RPMI7951 (cell line): Measurements from ENCODE around the gene PSMD11. TPM values are rescaled to one million over a fixed set of nuclear protein-coding genes. Genes with fewer than 3 reads are reported as not detected.
"Not testable (repeated sequence)": the region's sequence is repeated elsewhere in the genome, so short reads cannot be mapped to it uniquely, and the experiment has no call there.

ENCODE experiments used
- DNase-seq: peaks from one replicate; pipeline ENCODE4 v3.0.0-alpha.2; 2012; ENCODE audit warnings: low read depth
- total RNA-seq: library from RNA; depleted of rRNA; stranded (reverse); fragments of >200 nt; shearing (Covaris generic); gene quantifications from 2 replicates; pipeline ENCODE4 v1.2.3, GENCODE V29; 2014

PSMD11 gene
- total RNA-seq, 1 experiment from 2014 or later, result 77.9 TPM

GRCh38 chr17:32513579-32513978 lies 69.3 kb downstream of the PSMD11 start:
- no peak for DNase-seq

GRCh38 chr17:32514606-32515005 lies 70.3 kb downstream of the PSMD11 start:
- no peak for DNase-seq

DNA sequence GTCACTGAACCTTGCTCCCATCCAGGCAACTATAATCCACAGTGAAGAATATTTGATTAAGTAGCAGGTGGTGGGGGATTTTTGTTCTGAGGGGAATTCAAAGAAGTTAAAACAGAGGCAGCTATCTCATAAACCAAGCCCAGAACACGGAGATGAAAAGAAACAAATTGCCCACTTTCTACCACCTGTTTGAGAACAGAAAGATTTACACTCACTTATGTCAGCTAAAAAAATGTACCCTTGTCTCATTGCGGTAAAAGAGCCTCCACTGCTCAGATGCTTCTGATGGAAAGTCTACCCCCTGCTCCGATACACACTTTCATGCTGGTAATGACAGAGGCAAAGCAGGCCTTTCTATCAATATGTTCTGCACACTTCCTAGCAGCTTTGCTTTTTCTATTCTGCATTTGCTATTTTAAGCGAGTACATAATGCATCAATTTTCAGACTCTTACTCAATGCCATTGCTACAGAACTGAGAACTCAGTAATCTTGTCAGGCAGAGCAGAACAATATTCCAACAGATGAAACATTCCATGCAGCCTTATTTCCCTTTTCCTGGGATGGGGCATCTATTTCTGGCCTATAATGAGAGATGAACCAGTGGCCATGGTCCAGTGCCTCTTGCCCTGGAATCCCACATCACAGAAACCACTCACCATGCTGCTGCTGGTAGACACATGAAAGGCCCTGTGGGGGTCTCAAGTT lies 71.5 kb downstream of the PSMD11 start:
- DNase-seq, result no peak

- DNase-seq, result no peak
Observed at GRCh38 chr17:32516450-32516849, 72.1 kb downstream of the PSMD11 start.

- no peak for DNase-seq
Observed at GRCh38 chr17:32516940-32517701, 72.8 kb downstream of the PSMD11 start.

- DNase-seq, result no peak
Observed at GRCh38 chr17:32517982-32518381, 73.7 kb downstream of the PSMD11 start.

GRCh38 chr17:32518646-32519227 lies 74.4 kb downstream of the PSMD11 start:
- no peak for DNase-seq

DNA sequence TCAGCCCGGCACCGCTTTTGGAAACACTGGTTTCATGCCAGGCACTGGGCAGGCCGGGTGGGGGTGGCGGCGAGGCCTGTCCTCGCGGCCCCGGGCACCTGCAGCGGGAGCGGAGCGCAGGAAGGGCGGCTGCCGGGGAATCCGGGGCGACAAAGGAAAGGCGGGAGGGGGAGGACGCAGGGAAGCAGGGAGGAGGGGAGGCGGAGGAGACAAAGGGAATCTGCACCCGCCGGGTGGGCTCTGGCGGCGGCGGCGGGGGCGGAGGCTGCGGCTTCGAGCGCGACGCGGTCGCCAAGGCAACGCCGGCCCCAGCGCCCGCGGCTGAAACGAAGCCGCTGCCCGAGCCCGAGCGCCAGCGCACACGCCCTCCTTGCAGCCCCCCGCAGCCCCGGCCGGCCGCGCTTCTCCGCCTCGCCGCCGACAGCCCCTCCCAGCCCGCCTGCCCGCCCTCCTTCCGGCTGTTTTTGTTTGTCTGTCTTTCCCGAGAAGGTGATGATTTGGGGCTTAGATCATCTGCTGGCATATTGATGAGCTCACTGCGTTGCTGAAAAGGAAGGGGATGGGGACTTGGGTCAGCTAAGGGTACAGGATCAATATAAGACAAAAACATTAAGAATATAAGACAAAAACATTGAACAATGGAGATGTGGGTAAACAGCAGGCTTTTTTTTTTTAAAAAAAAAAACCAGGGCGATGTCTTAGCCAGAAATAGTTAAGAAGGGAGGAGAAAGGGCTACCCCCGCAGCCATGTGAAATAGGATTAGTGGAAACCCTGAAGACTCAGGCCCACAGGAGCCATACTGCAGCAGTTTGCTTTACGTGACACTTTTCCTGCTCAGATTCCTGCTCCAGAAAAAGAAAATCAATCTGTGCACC lies 75.2 kb downstream of the PSMD11 start:
- peak; percentile 56 for DNase-seq

- peak; percentile 66 for DNase-seq
Observed at GRCh38 chr17:32520104-32520701, 75.9 kb downstream of the PSMD11 start.

DNA sequence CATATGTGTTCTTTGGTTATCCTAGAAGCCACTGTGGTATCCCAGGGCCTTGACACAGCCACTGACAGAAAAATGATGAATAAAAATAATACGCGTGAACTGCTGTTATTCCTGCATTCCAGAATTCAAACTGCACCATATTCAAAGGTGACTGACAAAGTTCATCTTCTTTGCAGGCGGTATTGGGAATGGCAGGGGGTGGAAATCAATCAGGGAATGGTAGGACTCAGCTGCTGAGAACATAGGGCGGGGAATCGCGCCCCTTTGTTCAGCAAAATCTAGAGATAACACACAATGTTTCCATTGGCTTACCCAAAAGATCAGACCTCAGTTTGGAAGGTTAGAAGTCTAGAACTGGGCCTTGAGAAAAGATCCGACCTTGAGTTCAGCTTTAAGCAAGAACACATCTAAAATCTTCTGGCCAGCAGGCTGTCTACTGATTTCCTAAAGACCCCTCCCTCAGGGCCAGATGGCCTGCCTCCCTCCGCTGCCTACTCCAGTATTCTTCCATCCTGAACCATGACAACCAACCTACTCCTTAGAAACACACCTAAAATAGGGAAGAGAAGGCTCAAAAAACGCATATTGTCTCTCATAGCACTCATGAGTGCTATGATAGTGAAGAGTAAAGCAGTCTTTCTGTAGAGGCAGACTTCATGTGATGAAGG lies 76.6 kb downstream of the PSMD11 start:
- DNase-seq, result no peak

GRCh38 chr17:32523017-32523680 lies 78.8 kb downstream of the PSMD11 start:
- no peak for DNase-seq

- peak; percentile 31 for DNase-seq
Observed at GRCh38 chr17:32523827-32524552, 79.7 kb downstream of the PSMD11 start.

DNA sequence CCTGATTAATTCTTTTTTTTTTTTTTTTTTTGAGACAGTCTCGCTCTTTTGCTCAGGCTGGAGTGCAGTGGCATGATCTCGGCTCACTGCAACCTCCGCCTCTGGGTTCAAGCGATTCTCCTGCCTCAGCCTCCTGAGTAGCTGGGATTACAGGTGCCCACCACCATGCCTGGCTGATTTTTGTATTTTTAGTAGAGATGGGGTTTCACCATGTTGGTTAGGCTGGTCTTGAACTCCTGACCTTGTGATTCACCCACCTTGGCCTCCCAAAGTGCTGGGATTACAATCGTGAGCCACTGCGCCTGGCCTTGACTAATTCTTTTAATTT lies 80.2 kb downstream of the PSMD11 start:
- not testable (repeated sequence) for DNase-seq

DNA sequence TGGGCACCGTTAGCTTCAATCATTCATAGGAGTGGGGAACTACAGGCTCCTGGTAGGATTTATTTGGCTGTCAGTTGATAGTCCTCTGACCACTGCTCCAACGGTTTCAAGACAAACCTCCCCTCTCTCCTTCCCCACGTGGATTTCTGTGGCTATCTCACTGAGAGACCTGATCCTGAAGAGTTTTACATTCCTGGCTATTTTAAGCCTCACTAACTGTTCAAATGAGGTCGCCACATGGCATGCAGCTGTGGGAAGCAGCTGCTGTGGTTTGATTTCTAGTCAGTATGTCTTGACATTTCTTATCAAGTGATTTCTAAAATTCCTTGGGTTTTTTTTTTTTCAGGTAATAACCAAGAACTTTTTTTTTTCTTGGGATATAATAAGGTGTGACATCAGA lies 80.8 kb downstream of the PSMD11 start:
- peak; percentile 84 for DNase-seq

DNA sequence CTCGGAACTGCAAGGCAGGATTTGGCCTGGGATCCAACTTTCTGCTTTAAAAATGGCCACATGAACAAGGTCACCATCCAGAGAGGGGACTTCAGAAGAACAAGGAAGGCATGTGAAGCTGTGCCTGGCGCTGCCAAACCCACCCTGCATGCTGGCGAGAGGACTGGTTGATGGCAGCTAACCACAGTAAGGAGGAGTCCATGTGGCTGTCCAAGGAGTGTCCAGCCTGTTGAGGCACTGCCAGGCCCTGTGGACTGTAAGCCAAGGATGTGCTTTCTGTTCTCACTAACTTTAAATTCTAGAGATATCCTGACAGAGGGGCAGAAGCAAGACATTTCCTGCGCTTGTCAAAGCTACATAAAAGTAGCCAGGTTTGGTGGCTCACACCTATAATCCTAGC lies 82.8 kb downstream of the PSMD11 start:
- DNase-seq, result no peak

GRCh38 chr17:32528825-32529224 lies 84.5 kb downstream of the PSMD11 start:
- no peak for DNase-seq

DNA sequence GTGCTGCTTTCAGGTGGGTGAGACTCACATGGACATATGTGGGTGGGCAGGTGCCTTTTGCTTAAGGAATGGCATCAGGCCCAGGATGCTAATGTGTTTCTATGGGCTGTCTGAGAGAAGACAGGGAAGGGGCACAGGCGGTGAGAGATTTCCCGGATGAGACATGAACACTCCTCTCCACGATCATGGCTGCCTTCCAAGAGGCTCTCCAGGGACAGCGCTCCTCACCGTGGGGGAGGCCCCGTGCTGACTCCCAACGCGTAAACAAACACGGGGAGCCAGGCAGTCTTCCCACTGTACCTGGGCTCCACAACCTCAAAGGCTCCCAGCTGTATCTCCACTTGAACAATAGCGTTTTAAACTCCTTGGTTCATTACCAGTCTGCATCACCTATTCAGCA lies 85.3 kb downstream of the PSMD11 start:
- no peak for DNase-seq
